ENCODE results near the gene BNIP1.

- TF ChIP-seq CTCF (IDR thresholded peaks at IDR 0.05) = no peak
- no peak for TF ChIP-seq POLR2A (IDR thresholded peaks at IDR 0.05)
- TF ChIP-seq EP300 (IDR thresholded peaks at IDR 0.05) = no peak
- TF ChIP-seq POLR2AphosphoS5 (IDR thresholded peaks at IDR 0.05) = no peak
Observed at GRCh38 chr5:173158366-173158765, 14.0 kb downstream of the BNIP1 start.

All from gastroesophageal sphincter (tissue), 3 donors.